Lung (tissue), 12 donors: ENCODE results near the gene ANG. TPM values are rescaled to one million over a fixed set of nuclear protein-coding genes. Genes with fewer than 3 reads are reported as not detected.
A peak's percentile ranks its signal among the peaks of the same experiment; 100 is the strongest.

Source experiments
- ATAC-seq: fragments of 200-7000 bp; cut with Tn5 transposase; one replicate; pipeline ENCODE4 v1.9.1; 2020; ENCODE audit warnings: moderate number of reproducible peaks; ENCODE audit not compliant: insufficient read depth, low FRiP score
- DNase-seq, 3 donors: peaks; one replicate each; pipeline ENCODE4 v3.0.0-alpha.2; 2013 to 2017
- H3K27ac ChIP-seq, 2 donors: one replicate each; pipeline ENCODE4 v1.5.1; 2013; ENCODE audit warnings: mild to moderate bottlenecking in 2 of 2, moderate library complexity in 2 of 2, control low read depth in 1 of 2, inconsistent platforms in 1 of 2, low read depth in 1 of 2, low read length in 1 of 2
- H3K27me3 ChIP-seq, 3 donors: one replicate each; pipeline ENCODE4 v1.5.1; 2013; ENCODE audit warnings: low read length in 2 of 3; ENCODE audit not compliant: control insufficient read depth in 3 of 3, insufficient read depth in 3 of 3
- H3K36me3 ChIP-seq, 4 donors: one replicate each; pipeline ENCODE4 v1.5.1; 2013; ENCODE audit warnings: low read length in 4 of 4, mild to moderate bottlenecking in 1 of 4, moderate library complexity in 1 of 4; ENCODE audit not compliant: control insufficient read depth in 4 of 4, insufficient read depth in 4 of 4
- H3K4me1 ChIP-seq, 5 donors: one replicate each; pipeline ENCODE4 v1.5.1; 2013; ENCODE audit warnings: low read length in 5 of 5, mild to moderate bottlenecking in 2 of 5, moderate library complexity in 1 of 5; ENCODE audit not compliant: control insufficient read depth in 5 of 5, insufficient read depth in 5 of 5
- H3K4me3 ChIP-seq: one replicate; pipeline ENCODE4 v1.5.1; 2013; ENCODE audit warnings: mild to moderate bottlenecking, control low read depth, moderate library complexity
- H3K9ac ChIP-seq, 2 donors: one replicate each; pipeline ENCODE4 v1.5.1; 2013; ENCODE audit warnings: low read length in 2 of 2, control low read depth in 1 of 2; ENCODE audit not compliant: insufficient read depth in 1 of 2
- H3K9me3 ChIP-seq, 4 donors: one replicate each; pipeline ENCODE4 v1.5.1; 2013; ENCODE audit warnings: low read length in 3 of 4, mild to moderate bottlenecking in 1 of 4, moderate library complexity in 1 of 4; ENCODE audit not compliant: control insufficient read depth in 4 of 4, insufficient read depth in 3 of 4
- CTCF ChIP-seq: IDR thresholded peaks from 2 replicates; pipeline ENCODE4 v1.5.1; 2012; ENCODE audit warnings: mild to moderate bottlenecking; ENCODE audit errors: control extremely low read depth, extremely low read depth
- WGBS, 2 donors: extraction: QIAGEN DNeasy Blood & Tissue Kit; methylation state at CpG; one replicate each; pipeline ENCODE4 v1.1.7; 2013; 5-methylcytosine and 5-hydroxymethylcytosine counted together
- polyA plus RNA-seq, 2 donors: library from polyadenylated mRNA; stranded (reverse); fragments of 200-250 nt; gene quantifications; one replicate each; pipeline ENCODE4 v1.2.1, GENCODE V29; 2013
- total RNA-seq, 2 donors: library from RNA; depleted of rRNA in 1 of 2; stranded (reverse); fragments of >200 nt in 1 of 2; gene quantifications; one replicate each; pipeline ENCODE4 v1.2.1, GENCODE V29; 2014 to 2021
- donor health status: control.
- donor health status: control.
- donor health status: Bipolar disorder and iron deficiency.
- donor health status: healthy.
- donor health status: DM: yes; HTN: yes; CAD: no.

ANG gene
- total and polyA plus RNA-seq, 4 donors = 14.0 to 27.5 (median 18.0) TPM

- Histone ChIP-seq H3K9ac (peak overlapping the region in 1 of 2 donors; percentile 34), H3K27me3 (no peaks in the 10 kb centered on the region), H3K4me3 (no peak overlapping the region), H3K4me1 (peaks cover 0 to 23% (median 3%) of the 10 kb centered on the region in 5 donors), H3K9me3 (no peaks in the 10 kb centered on the region), H3K36me3 (no peaks in the 10 kb centered on the region), H3K27ac (no peak overlapping the region)
- DNase-seq = peak; percentile 53 to 85 (median 81)
- no peak for ATAC-seq
- TF ChIP-seq CTCF = no peak
- WGBS, 2 donors = 56 to 74% methylated on average over 7 of the region's 7 CpGs
Measured at GRCh38 chr14:20686386-20687143, 2.0 kb upstream of the ANG start.

DNA sequence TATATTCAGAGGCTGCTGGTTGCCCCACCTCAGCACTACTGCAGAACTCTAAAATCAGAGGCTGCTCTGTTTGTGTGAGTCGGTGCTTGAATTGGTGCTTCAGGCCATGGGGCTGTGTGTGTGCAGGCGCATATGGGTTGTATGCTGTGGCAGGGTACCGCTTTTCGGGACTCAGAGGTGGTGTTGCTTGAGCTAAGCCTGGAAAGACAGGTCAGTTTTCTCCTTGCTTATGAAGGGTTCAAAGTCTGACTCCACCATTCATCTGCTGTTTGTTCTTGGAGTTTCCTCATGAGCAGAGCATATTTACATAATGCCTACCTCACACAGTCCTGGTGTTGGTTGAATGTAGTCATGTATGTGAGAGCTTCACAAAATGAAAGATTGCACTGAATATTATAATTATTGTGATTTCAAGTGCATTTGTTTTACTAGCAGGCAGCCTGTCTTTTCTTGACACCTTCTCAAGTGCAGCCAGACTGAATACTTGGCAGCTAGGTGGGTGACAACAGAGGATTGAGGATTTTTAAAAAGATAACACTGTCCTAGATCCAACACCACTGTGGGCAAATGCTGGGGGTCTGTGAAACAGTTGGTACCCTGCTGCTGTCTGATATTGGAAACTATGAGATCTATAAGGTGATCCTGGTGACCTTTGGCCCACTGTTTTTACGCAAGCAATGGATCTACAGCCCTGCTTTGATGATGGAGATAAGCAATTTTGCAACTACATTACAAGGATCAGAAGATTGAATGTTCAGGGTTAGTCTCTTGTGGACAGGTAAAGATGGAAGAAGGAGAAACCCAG is 1.0 kb upstream of the ANG start:
- no peaks in the 10 kb centered on the region for H3K36me3 ChIP-seq
- peak overlapping the region in 1 of 2 donors; percentile 76 for H3K27ac ChIP-seq
- H3K4me3 ChIP-seq = no peak overlapping the region
- 80 to 88% methylated on average over 5 of the region's 5 CpGs for WGBS, 2 donors
- peak overlapping the region in 1 of 2 donors; percentile 38 for H3K9ac ChIP-seq
- DNase-seq (peak in 1 of 3 donors; percentile 38), ATAC-seq (no peak)
- no peaks in the 10 kb centered on the region for H3K27me3 ChIP-seq
- TF ChIP-seq CTCF = no peak
- peaks cover 0 to 23% (median 3%) of the 10 kb centered on the region in 5 donors for H3K4me1 ChIP-seq
- no peaks in the 10 kb centered on the region for H3K9me3 ChIP-seq

- peak; percentile 90 for TF ChIP-seq CTCF
- DNase-seq (peak; percentile 60 to 87 (median 84)), ATAC-seq (peak; percentile 84)
- Histone ChIP-seq H3K9me3 (no peaks in the 10 kb centered on the region), H3K4me3 (no peak overlapping the region), H3K9ac (no peak overlapping the region), H3K36me3 (peaks cover 0 to 7% (median 1%) of the 10 kb centered on the region in 4 donors), H3K27ac (no peak overlapping the region), H3K27me3 (no peaks in the 10 kb centered on the region), H3K4me1 (peaks cover 0 to 9% (median 3%) of the 10 kb centered on the region in 5 donors)
- WGBS, 2 donors = 24 to 32% methylated on average over 9 of the region's 9 CpGs
Measured at GRCh38 chr14:20690848-20691640, 2.5 kb downstream of the ANG start.
